H1 (cell line): Measurements from ENCODE around the gene YEATS2. TPM values are rescaled to one million over a fixed set of nuclear protein-coding genes. Genes with fewer than 3 reads are reported as not detected.

ENCODE experiments used
- CBX8 ChIP-seq: fragments of 300-800, 300-1000 bp; sonication (generic); IDR thresholded peaks from 2 replicates; pipeline ENCODE4 v1.7.1; 2016; ENCODE audit warnings: low read depth, low read length, borderline replicate concordance
- polyA plus RNA-seq, 7 experiments: library from polyadenylated mRNA; depleted of rRNA in 3 of 7; stranded (reverse) in 5 of 7; unstranded in 2 of 7; fragments of >200 nt in 5 of 7; fragments of 200-250 nt in 2 of 7; gene quantifications; 1 replicate in 5 of 7; 2 replicates in 1 of 7; 4 replicates in 1 of 7; pipeline versions ENCODE4 v1.2.1 to v1.2.3, GENCODE V29; 2011 to 2013; ENCODE audit warnings: missing spikeins in 2 of 7, mixed read lengths in 2 of 7
- total RNA-seq: library from RNA; stranded (reverse); fragmentation: NEBNext Ultra II Directional; extraction: Animal tissue kit (Norgen Biotek cat#: 25700); gene quantifications from 2 replicates; pipeline ENCODE4 v1.2.1, GENCODE V29; 2021
- TF ChIP-seq, protein P1 (sequence below): IDR thresholded peaks from 2 replicates; pipeline ENCODE4 v1.6.1; 2012; ENCODE audit warnings: low read length, inconsistent platforms

The YEATS2 gene
- total and polyA plus RNA-seq, 2 of the 8 experiments (the other 6 are each of a cell fraction or from before 2014, with no cell fraction given) = 35.3 to 53.7 TPM

DNA sequence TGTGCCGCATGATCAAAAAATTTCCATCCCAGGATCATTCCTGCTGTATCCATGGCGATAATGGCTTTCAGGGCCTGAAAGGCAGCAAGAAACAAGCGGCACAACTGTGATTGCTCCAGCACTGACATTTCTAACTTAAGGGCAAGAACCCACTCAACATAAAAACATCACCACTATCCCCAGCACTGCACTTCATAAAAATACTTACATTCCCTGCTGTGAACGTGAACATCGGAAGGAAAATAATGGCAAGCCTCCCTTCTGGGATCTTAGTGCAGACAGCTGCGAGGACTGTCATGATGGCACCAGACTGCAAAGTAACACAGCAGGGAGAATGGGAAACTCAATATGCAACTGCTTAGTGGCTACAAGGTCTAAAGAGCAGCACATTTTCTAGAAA lies 135.9 kb downstream of the YEATS2 start (continued):
- TF ChIP-seq, protein P1, sequence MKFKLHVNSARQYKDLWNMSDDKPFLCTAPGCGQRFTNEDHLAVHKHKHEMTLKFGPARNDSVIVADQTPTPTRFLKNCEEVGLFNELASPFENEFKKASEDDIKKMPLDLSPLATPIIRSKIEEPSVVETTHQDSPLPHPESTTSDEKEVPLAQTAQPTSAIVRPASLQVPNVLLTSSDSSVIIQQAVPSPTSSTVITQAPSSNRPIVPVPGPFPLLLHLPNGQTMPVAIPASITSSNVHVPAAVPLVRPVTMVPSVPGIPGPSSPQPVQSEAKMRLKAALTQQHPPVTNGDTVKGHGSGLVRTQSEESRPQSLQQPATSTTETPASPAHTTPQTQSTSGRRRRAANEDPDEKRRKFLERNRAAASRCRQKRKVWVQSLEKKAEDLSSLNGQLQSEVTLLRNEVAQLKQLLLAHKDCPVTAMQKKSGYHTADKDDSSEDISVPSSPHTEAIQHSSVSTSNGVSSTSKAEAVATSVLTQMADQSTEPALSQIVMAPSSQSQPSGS = no peak
- TF ChIP-seq CBX8 = no peak
- TF ChIP-seq, all 59 proteins: peak for 0
